ENCODE results near the gene HECA. TPM values are rescaled to one million over a fixed set of nuclear protein-coding genes. Genes with fewer than 3 reads are reported as not detected.

HECA gene
- total RNA-seq, 1 experiment from 2014 or later = 14.3 TPM

DNA sequence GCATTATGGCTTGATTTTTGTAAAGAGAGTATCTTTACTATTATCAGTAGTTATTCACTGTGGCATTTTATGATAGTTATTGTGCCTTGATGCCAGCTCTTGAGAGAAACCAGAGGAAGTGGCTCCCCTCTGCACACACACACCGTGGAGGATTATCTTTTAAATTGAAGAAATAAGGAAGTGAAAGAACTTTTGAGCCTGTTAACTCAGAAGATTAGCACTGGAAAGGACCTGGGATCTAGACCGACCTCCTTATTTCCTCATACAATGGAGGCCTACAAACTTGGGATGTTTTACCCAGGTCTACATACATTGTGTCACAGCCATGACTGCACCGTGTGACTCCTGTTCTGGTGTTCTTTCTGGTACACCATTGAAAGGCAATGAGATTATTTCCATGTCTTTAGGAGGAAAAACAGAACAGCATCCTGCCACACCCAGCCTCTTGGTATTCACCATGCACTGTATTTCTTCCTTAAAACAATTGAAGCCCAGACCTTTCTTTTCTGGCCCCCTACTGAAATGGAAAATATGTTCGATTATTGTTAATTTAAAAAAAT, 40.6 kb downstream of the HECA start:
- ChIA-PET POLR2A (ENCODE audit: low non-redundant PET) (no interaction called here), CTCF (no interaction called here)
- H3K27me3 ChIP-seq (replicated peaks; ENCODE audit: insufficient read depth, low read depth, low read length, poor library complexity) = no peaks in the 10 kb centered on the region
- H3K4me3 ChIP-seq (ENCODE audit: low read depth, low read length, poor library complexity, severe bottlenecking) = no peak overlapping the region
- no peaks in the 10 kb centered on the region for H3K36me3 ChIP-seq (ENCODE audit: insufficient read depth, low read length, poor library complexity, severe bottlenecking)
- H3K4me1 ChIP-seq (ENCODE audit: insufficient read depth, low read length, poor library complexity, severe bottlenecking) = no peaks in the 10 kb centered on the region
- BruUV-seq (replicated peaks) = no TSS peak
- DNase-seq (ENCODE audit: low spot score) = no peak
- H3K9me3 ChIP-seq (ENCODE audit: low read depth, low read length, poor library complexity, severe bottlenecking) = no peaks in the 10 kb centered on the region
- intact Hi-C loops (cut with micrococcal nuclease; ENCODE audit: unreplicated experiment) = no loop called here
- no peak for TF ChIP-seq EZH2 (IDR thresholded peaks at IDR 0.05; ENCODE audit: borderline replicate concordance, low read depth, low read length, poor library complexity, severe bottlenecking)
- TF ChIP-seq CTCF (conservative IDR thresholded peaks at IDR 0.05; ENCODE audit: low read depth, low read length) = no peak
- no peak overlapping the region for H3K27ac ChIP-seq (ENCODE audit: low read depth, low read length, poor library complexity, severe bottlenecking)

- no peak for DNase-seq (ENCODE audit: low spot score)
- ChIA-PET POLR2A (ENCODE audit: low non-redundant PET) (no interaction called here), CTCF (no interaction called here)
- BruUV-seq (replicated peaks) = no TSS peak
- Histone ChIP-seq H3K9me3 (ENCODE audit: low read depth, low read length, poor library complexity, severe bottlenecking) (no peaks in the 10 kb centered on the region), H3K27ac (ENCODE audit: low read depth, low read length, poor library complexity, severe bottlenecking) (no peak overlapping the region), H3K4me3 (ENCODE audit: low read depth, low read length, poor library complexity, severe bottlenecking) (no peak overlapping the region), H3K36me3 (ENCODE audit: insufficient read depth, low read length, poor library complexity, severe bottlenecking) (no peaks in the 10 kb centered on the region), H3K27me3 (replicated peaks; ENCODE audit: insufficient read depth, low read depth, low read length, poor library complexity) (no peaks in the 10 kb centered on the region), H3K4me1 (ENCODE audit: insufficient read depth, low read length, poor library complexity, severe bottlenecking) (no peaks in the 10 kb centered on the region)
- intact Hi-C loops (cut with micrococcal nuclease; ENCODE audit: unreplicated experiment) = no loop called here
- TF ChIP-seq CTCF (conservative IDR thresholded peaks at IDR 0.05; ENCODE audit: low read depth, low read length) (no peak), EZH2 (IDR thresholded peaks at IDR 0.05; ENCODE audit: borderline replicate concordance, low read depth, low read length, poor library complexity, severe bottlenecking) (no peak)
Measured at GRCh38 chr6:139181236-139181635, 46.4 kb downstream of the HECA start.

GRCh38 chr6:139184047-139184446, 49.2 kb downstream of the HECA start:
- H3K4me1 ChIP-seq (ENCODE audit: insufficient read depth, low read length, poor library complexity, severe bottlenecking) = no peaks in the 10 kb centered on the region
- TF ChIP-seq CTCF (conservative IDR thresholded peaks at IDR 0.05; ENCODE audit: low read depth, low read length) (no peak), EZH2 (IDR thresholded peaks at IDR 0.05; ENCODE audit: borderline replicate concordance, low read depth, low read length, poor library complexity, severe bottlenecking) (no peak)
- BruUV-seq (replicated peaks) = no TSS peak
- ChIA-PET CTCF (no interaction called here), POLR2A (ENCODE audit: low non-redundant PET) (no interaction called here)
- no peaks in the 10 kb centered on the region for H3K9me3 ChIP-seq (ENCODE audit: low read depth, low read length, poor library complexity, severe bottlenecking)
- no peak overlapping the region for H3K4me3 ChIP-seq (ENCODE audit: low read depth, low read length, poor library complexity, severe bottlenecking)
- no peaks in the 10 kb centered on the region for H3K36me3 ChIP-seq (ENCODE audit: insufficient read depth, low read length, poor library complexity, severe bottlenecking)
- no peaks in the 10 kb centered on the region for H3K27me3 ChIP-seq (replicated peaks; ENCODE audit: insufficient read depth, low read depth, low read length, poor library complexity)
- intact Hi-C loops (cut with micrococcal nuclease; ENCODE audit: unreplicated experiment) = no loop called here
- no peak for DNase-seq (ENCODE audit: low spot score)
- H3K27ac ChIP-seq (ENCODE audit: low read depth, low read length, poor library complexity, severe bottlenecking) = no peak overlapping the region

Data from A673 (cell line).